Skeletal muscle tissue (tissue), 4 donors: ENCODE data around the gene RPN2. TPM values are rescaled to one million over a fixed set of nuclear protein-coding genes. Genes with fewer than 3 reads are reported as not detected.

Experiments
- H3K27ac ChIP-seq: one replicate; pipeline ENCODE4 v1.7.0; 2013; ENCODE audit warnings: mild to moderate bottlenecking, low read depth, low read length, inconsistent platforms
- H3K27me3 ChIP-seq, 3 donors: one replicate each; pipeline ENCODE4 v1.7.0; 2013; ENCODE audit warnings: low read length in 3 of 3; ENCODE audit not compliant: control insufficient read depth in 3 of 3, insufficient read depth in 3 of 3
- H3K36me3 ChIP-seq, 3 donors: one replicate each; pipeline ENCODE4 v1.7.0; 2013; ENCODE audit warnings: low read length in 3 of 3; ENCODE audit not compliant: control insufficient read depth in 3 of 3, insufficient read depth in 3 of 3
- H3K4me1 ChIP-seq, 3 donors: one replicate each; pipeline ENCODE4 v1.7.0; 2013; ENCODE audit warnings: low read length in 3 of 3, mild to moderate bottlenecking in 3 of 3; ENCODE audit not compliant: control insufficient read depth in 3 of 3, insufficient read depth in 3 of 3
- H3K4me3 ChIP-seq, 3 donors: one replicate each; pipeline ENCODE4 v1.7.0; 2013; ENCODE audit warnings: low read length in 3 of 3
- H3K9ac ChIP-seq, 3 donors: one replicate each; pipeline ENCODE4 v1.7.0; 2013; ENCODE audit warnings: low read length in 3 of 3, mild to moderate bottlenecking in 3 of 3, moderate library complexity in 2 of 3, low read depth in 1 of 3
- H3K9me3 ChIP-seq, 3 donors: one replicate each; pipeline ENCODE4 v1.7.0; 2013; ENCODE audit warnings: low read length in 3 of 3; ENCODE audit not compliant: control insufficient read depth in 3 of 3
- total RNA-seq: library from RNA; depleted of rRNA; stranded (reverse); fragments of >200 nt; gene quantifications from one replicate; pipeline ENCODE4 v1.2.3, GENCODE V29; 2014
- donor health status: Osteomylitis.

Gene RPN2
- total RNA-seq, 1 donor from 2014 or later = 117 TPM

GRCh38 chr20:37246736-37247135 is 67.6 kb downstream of the RPN2 start:
- Histone ChIP-seq H3K36me3 (peaks cover 7 to 12% (median 10%) of the 10 kb centered on the region in 3 donors), H3K9me3 (no peaks in the 10 kb centered on the region), H3K27me3 (no peaks in the 10 kb centered on the region), H3K9ac (no peak overlapping the region), H3K4me3 (no peak overlapping the region), H3K27ac (no peak overlapping the region), H3K4me1 (peaks cover 9 to 17% (median 11%) of the 10 kb centered on the region in 3 donors)

DNA sequence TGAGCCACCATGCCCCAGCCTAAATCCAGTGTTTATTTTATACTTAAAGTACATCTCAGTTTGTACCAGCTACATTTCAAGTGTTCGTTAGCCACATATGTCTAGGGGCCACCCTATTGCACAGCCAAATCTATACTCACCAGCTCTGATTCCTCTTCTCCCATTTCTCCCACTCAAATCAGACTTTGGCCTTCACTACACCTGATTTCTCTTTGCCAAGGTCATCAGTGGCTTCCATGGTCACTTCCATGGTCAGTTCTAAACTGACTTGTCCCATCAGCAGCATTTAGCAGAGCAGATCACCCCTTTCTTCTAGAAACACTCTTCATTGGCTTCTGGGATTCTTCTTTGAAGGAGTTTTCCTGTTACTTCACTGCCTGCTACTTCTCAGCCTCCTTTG is 68.4 kb downstream of the RPN2 start:
- H3K27ac ChIP-seq = no peak overlapping the region
- H3K9ac ChIP-seq = no peak overlapping the region
- H3K9me3 ChIP-seq = no peaks in the 10 kb centered on the region
- no peaks in the 10 kb centered on the region for H3K27me3 ChIP-seq
- H3K36me3 ChIP-seq = peaks cover under 1 to 5% (median 4%) of the 10 kb centered on the region in 3 donors
- H3K4me1 ChIP-seq = peaks cover 9 to 17% (median 11%) of the 10 kb centered on the region in 3 donors
- H3K4me3 ChIP-seq = no peak overlapping the region

DNA sequence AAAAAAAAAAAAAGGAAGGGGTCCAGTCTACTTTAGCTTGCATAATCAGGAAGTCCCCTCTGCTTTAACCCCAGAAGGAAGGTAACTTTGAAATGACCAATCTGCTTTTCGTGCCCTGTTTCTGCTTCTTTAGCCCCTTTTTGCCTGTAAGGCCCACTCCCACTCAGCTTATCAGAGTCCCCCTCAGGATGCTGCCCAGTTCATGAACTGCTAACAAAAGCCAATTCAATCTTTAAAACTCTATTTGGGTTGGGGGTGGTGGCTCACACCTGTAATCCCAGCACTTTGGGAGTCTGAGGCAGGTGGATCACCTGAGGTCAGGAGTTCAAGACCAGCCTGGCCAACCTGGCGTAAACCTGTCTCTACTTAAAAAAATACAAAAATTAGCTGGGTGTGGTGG is 70.2 kb downstream of the RPN2 start:
- H3K9me3 ChIP-seq = peaks cover 0 to 1% (median 0%) of the 10 kb centered on the region in 3 donors
- H3K36me3 ChIP-seq = no peaks in the 10 kb centered on the region
- H3K9ac ChIP-seq = no peak overlapping the region
- H3K27ac ChIP-seq = no peak overlapping the region
- no peak overlapping the region for H3K4me3 ChIP-seq
- H3K27me3 ChIP-seq = no peaks in the 10 kb centered on the region
- peaks cover 0 to 7% (median 0%) of the 10 kb centered on the region in 3 donors for H3K4me1 ChIP-seq

DNA sequence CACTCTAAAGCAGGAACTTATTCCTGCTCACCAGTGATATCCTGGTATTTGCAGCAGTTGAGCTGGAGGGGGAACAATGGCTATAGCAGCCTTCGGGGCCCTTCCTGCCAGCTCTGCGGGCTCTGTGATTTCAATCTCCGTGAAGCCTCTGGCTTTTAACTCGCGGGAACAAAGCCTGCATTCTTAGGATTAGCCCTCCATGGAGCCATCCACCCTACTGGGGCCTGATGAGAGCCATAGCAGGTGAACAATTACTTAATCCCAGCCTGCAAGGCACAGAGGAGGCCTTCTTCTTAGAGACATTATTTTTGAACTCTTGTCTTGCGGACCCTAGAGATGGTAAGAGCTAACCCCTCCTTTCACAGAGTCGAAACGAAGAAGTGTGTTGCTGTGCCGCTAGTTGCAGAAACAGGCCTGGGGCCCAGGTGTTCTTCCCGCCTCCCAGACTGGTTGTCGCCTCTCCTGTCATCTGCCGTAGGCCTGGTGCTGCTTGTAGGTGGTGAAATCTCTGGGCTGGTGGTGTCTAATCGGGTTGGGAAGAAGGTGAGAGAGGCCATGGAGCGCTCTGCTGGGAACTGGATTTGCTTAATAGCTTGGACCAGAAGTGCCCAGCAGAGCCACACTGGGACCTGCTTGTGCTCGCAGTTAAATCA is 72.8 kb downstream of the RPN2 start:
- no peak overlapping the region for H3K27ac ChIP-seq
- H3K27me3 ChIP-seq = peaks cover 0 to 8% (median 0%) of the 10 kb centered on the region in 3 donors
- no peaks in the 10 kb centered on the region for H3K4me1 ChIP-seq
- peaks cover 0 to 4% (median 2%) of the 10 kb centered on the region in 3 donors for H3K9me3 ChIP-seq
- H3K36me3 ChIP-seq = no peaks in the 10 kb centered on the region
- no peak overlapping the region for H3K9ac ChIP-seq
- H3K4me3 ChIP-seq = no peak overlapping the region

DNA sequence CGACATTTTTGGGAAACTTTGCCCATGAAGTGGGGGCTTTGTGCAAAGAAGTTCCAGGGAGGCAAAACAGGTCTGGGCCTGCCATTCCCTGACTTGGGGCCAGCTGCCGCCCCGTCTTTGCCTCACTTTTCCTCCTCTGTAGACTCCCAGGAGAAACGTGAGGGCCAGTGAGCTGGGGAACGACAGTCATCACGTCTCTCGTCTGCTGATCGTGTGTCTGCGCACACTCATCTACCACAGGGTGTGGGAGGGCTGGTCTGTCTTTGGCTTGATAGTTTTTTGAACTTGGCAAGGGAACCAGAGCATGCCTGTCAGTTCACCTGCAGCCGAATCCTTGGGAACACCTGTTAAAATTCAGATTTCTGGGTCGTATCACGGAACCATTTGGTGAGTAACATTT is 74.0 kb downstream of the RPN2 start:
- Histone ChIP-seq H3K4me1 (no peaks in the 10 kb centered on the region), H3K4me3 (no peak overlapping the region), H3K36me3 (no peaks in the 10 kb centered on the region), H3K9me3 (peaks cover 0 to 4% (median 2%) of the 10 kb centered on the region in 3 donors), H3K9ac (no peak overlapping the region), H3K27me3 (peaks cover 0 to 13% (median 0%) of the 10 kb centered on the region in 3 donors), H3K27ac (no peak overlapping the region)

GRCh38 chr20:37254114-37254878 is 75.2 kb downstream of the RPN2 start:
- Histone ChIP-seq H3K27me3 (peaks cover 0 to 16% (median 0%) of the 10 kb centered on the region in 3 donors), H3K4me3 (no peak overlapping the region)

DNA sequence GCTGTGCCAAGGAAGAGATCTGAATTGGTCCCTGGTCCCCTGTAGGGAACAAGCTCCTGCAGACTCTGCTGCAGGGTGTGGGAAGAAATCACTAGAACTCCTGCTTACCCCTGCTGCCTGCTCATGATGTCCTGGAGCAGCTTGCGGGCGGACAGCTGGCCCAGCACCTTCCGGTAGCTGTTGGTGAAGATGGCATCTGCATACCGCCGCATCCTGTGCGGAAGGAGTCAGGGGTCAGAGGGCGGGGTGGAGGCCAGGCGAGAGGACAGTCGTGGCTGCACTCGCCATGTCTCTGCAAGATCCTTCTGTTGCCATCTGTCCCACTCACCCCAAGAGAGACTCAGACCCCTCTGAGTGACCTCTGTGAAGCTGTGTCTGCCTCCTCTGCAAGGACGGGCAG is 77.2 kb downstream of the RPN2 start:
- Histone ChIP-seq H3K9ac (no peak overlapping the region), H3K27ac (no peak overlapping the region), H3K27me3 (peaks cover 0 to 25% (median 0%) of the 10 kb centered on the region in 3 donors), H3K9me3 (peaks cover 0 to 4% (median 2%) of the 10 kb centered on the region in 3 donors), H3K4me1 (no peaks in the 10 kb centered on the region), H3K4me3 (no peak overlapping the region), H3K36me3 (no peaks in the 10 kb centered on the region)

More at GRCh38 chr20:37254114-37254878, 75.2 kb downstream of the RPN2 start:
- Histone ChIP-seq H3K9ac (no peak overlapping the region), H3K27ac (no peak overlapping the region), H3K36me3 (no peaks in the 10 kb centered on the region), H3K4me1 (no peaks in the 10 kb centered on the region), H3K9me3 (peaks cover 0 to 4% (median 2%) of the 10 kb centered on the region in 3 donors)

GRCh38 chr20:37257530-37257929 is 78.4 kb downstream of the RPN2 start:
- Histone ChIP-seq H3K27me3 (peaks cover 0 to 29% (median under 1%) of the 10 kb centered on the region in 3 donors), H3K9me3 (peaks cover 0 to 4% (median 2%) of the 10 kb centered on the region in 3 donors), H3K27ac (no peak overlapping the region), H3K4me3 (no peak overlapping the region), H3K36me3 (no peaks in the 10 kb centered on the region), H3K4me1 (no peaks in the 10 kb centered on the region), H3K9ac (no peak overlapping the region)

DNA sequence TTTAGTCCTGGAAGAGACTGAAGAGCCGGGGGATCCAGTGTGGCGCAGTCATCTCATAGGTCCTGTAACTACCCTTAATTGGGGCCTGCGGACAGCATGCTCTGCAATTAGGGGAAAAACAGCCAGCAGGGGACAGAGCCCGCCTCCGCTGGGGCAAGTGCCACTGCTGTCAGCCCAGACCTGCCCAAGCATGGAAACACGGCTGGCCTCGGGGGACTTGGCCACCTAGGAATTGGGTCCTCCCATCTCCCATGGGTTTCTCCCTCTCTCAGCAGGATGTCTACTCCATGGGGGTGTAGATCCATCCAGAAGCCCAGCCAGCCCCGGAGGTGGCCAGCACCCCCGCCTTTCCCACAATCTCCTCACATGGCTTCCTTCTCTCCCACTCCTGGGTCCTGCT is 78.9 kb downstream of the RPN2 start:
- H3K27ac ChIP-seq = no peak overlapping the region
- peaks cover 0 to 4% (median 2%) of the 10 kb centered on the region in 3 donors for H3K9me3 ChIP-seq
- no peak overlapping the region for H3K9ac ChIP-seq
- no peak overlapping the region for H3K4me3 ChIP-seq
- H3K36me3 ChIP-seq = no peaks in the 10 kb centered on the region
- H3K4me1 ChIP-seq = no peaks in the 10 kb centered on the region
- H3K27me3 ChIP-seq = peaks cover 0 to 29% (median 2%) of the 10 kb centered on the region in 3 donors

GRCh38 chr20:37259031-37259430 is 79.9 kb downstream of the RPN2 start:
- no peak overlapping the region for H3K4me3 ChIP-seq
- H3K36me3 ChIP-seq = no peaks in the 10 kb centered on the region
- H3K4me1 ChIP-seq = no peaks in the 10 kb centered on the region
- no peak overlapping the region for H3K9ac ChIP-seq
- peaks cover 0 to 29% (median 2%) of the 10 kb centered on the region in 3 donors for H3K27me3 ChIP-seq
- H3K9me3 ChIP-seq = peaks cover 0 to 4% (median 2%) of the 10 kb centered on the region in 3 donors
- H3K27ac ChIP-seq = no peak overlapping the region
